ENCODE measurements around the gene RNF19B. TPM values are rescaled to one million over a fixed set of nuclear protein-coding genes. Genes with fewer than 3 reads are reported as not detected.

Gene RNF19B
- total RNA-seq, 1 donor from 2014 or later, result 14.2 TPM

DNA sequence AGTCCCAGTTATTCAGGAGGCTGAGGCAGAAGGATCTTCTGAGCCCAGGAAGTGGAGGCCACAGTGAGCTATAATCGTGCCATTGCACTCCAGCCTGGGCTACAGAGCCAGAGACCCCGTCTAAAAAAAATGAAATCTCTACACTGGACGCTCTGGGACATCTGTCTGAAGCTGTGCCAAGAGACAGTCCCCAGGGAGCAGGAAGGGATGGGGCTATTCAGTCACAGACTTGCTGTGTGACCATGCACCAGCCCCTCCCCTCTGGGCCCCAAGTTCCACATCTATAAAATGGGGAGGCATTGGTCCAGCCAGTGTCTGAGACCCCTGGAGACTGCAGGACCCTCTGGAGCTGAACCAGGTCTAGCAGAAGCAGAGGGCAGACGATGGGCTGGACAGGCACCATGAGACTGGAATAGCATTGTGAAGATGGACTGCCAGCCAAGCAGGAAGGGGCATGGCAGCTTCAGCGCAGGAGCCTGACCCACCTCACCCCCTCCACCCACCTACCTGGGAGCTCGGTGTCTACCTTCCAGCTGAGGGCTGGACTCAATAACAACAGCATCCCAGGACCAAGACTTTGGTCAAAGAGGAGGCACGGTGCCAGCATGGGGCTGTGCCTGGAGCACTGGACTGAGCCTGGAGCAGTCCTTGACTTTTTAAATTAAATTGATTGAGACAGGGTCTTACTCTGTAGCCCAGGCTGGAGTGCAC, 64.9 kb downstream of the RNF19B start:
- Histone ChIP-seq H3K4me2 (no peak overlapping the region), H3K4me1 (peaks cover 10% of the 10 kb centered on the region), H4K20me1 (ENCODE audit: low read depth) (peaks cover 5% of the 10 kb centered on the region), H3K9ac (no peak overlapping the region), H3K9me3 (ENCODE audit: low read depth) (no peaks in the 10 kb centered on the region), H3K36me3 (no peaks in the 10 kb centered on the region), H2AFZ (replicated peaks) (no peak overlapping the region), H3K79me2 (ENCODE audit: low read depth) (no peaks in the 10 kb centered on the region), H3K4me3 (no peak overlapping the region), H3K27ac (no peak overlapping the region), H3F3A (ENCODE audit: low read depth) (peaks cover 15% of the 10 kb centered on the region), H3K27me3 (peaks cover 53% of the 10 kb centered on the region)
- TF ChIP-seq EZH2 (IDR thresholded peaks at IDR 0.05) (no peak), EZH2phosphoT487 (IDR thresholded peaks at IDR 0.05) (no peak)
- TF ChIP-seq, protein P1, sequence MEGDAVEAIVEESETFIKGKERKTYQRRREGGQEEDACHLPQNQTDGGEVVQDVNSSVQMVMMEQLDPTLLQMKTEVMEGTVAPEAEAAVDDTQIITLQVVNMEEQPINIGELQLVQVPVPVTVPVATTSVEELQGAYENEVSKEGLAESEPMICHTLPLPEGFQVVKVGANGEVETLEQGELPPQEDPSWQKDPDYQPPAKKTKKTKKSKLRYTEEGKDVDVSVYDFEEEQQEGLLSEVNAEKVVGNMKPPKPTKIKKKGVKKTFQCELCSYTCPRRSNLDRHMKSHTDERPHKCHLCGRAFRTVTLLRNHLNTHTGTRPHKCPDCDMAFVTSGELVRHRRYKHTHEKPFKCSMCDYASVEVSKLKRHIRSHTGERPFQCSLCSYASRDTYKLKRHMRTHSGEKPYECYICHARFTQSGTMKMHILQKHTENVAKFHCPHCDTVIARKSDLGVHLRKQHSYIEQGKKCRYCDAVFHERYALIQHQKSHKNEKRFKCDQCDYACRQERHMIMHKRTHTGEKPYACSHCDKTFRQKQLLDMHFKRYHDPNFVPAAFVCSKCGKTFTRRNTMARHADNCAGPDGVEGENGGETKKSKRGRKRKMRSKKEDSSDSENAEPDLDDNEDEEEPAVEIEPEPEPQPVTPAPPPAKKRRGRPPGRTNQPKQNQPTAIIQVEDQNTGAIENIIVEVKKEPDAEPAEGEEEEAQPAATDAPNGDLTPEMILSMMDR (IDR thresholded peaks at IDR 0.05), result no peak
- Mint-ChIP-seq H3K27ac (no peak overlapping the region), H3K4me1 (peaks cover 9% of the 10 kb centered on the region), H3K9me3 (peaks cover 2% of the 10 kb centered on the region), H3K27me3 (ENCODE audit: insufficient read depth, low read depth) (peaks cover 45% of the 10 kb centered on the region), H3K36me3 (no peaks in the 10 kb centered on the region), H3K4me3 (peak overlapping the region; percentile 78)
- DNase-seq (ENCODE audit: low spot score), result no peak

DNA sequence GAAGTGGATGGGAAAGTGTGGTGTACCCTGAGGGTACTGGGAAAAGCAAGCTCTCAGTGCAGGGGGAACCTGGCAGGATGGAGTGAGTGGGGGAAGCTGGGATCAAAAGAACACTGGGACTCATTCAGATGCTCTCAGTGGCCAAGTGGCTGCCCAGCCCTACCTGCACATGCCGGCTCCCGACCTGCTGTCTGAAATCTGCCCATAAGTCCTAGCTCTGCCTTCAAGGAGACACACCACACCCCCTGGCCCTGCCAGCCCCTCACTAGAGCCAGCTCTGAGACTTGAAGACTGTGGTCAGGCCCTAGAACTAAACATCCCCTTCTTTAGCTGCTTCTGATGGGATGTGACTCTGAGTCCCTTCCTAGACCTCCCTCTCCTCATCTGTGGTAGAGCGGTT, 65.7 kb downstream of the RNF19B start:
- H3K9ac ChIP-seq, result no peak overlapping the region
- H3K4me2 ChIP-seq, result no peak overlapping the region
- H3K36me3 ChIP-seq, result no peaks in the 10 kb centered on the region
- H3K4me1 ChIP-seq, result peaks cover 17% of the 10 kb centered on the region
- H3K27ac ChIP-seq, result no peak overlapping the region
- peaks cover 19% of the 10 kb centered on the region for H3F3A ChIP-seq (ENCODE audit: low read depth)
- DNase-seq (ENCODE audit: low spot score), result no peak
- peak overlapping the region; percentile 41 for H3K4me3 Mint-ChIP-seq
- peaks cover 2% of the 10 kb centered on the region for H3K9me3 Mint-ChIP-seq
- no peaks in the 10 kb centered on the region for H3K36me3 Mint-ChIP-seq
- H3K4me1 Mint-ChIP-seq, result peaks cover 9% of the 10 kb centered on the region
- peaks cover 5% of the 10 kb centered on the region for H4K20me1 ChIP-seq (ENCODE audit: low read depth)
- peaks cover 42% of the 10 kb centered on the region for H3K27me3 Mint-ChIP-seq (ENCODE audit: insufficient read depth, low read depth)
- no peaks in the 10 kb centered on the region for H3K9me3 ChIP-seq (ENCODE audit: low read depth)
- H3K27me3 ChIP-seq, result peaks cover 53% of the 10 kb centered on the region
- H2AFZ ChIP-seq (replicated peaks), result no peak overlapping the region
- no peak overlapping the region for H3K4me3 ChIP-seq
- H3K79me2 ChIP-seq (ENCODE audit: low read depth), result no peaks in the 10 kb centered on the region
- H3K27ac Mint-ChIP-seq, result no peak overlapping the region
- no peak for TF ChIP-seq EZH2 (IDR thresholded peaks at IDR 0.05)
- no peak for TF ChIP-seq EZH2phosphoT487 (IDR thresholded peaks at IDR 0.05)
- TF ChIP-seq, protein P1 (IDR thresholded peaks at IDR 0.05), result no peak

DNA sequence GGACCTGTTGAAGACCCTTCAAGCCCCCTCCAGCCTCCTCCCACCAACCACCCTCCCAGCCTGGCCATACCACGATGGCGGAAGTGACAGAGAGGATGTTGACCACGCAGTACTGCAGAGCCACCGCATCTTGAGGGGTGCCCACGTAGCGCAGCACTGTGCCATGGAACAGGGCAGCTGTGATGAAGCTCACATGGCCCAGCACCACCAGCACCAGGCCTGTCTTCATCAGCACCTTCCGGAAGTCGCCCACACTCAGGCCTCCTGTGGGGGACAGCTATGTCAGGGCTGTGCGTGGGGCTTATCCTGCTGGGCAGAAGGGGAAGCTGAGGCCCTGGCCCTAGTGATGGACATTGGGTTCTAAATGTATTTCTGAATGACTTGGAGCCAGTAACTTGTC, 66.6 kb downstream of the RNF19B start:
- H3K27ac Mint-ChIP-seq, result no peak overlapping the region
- Histone ChIP-seq H3K4me2 (no peak overlapping the region), H3K4me3 (no peak overlapping the region), H3K9ac (no peak overlapping the region), H3K36me3 (no peaks in the 10 kb centered on the region), H3K27ac (no peak overlapping the region), H3K79me2 (ENCODE audit: low read depth) (no peaks in the 10 kb centered on the region), H2AFZ (replicated peaks) (no peak overlapping the region), H3K27me3 (peaks cover 51% of the 10 kb centered on the region), H3K9me3 (ENCODE audit: low read depth) (no peaks in the 10 kb centered on the region), H3F3A (ENCODE audit: low read depth) (peaks cover 26% of the 10 kb centered on the region), H3K4me1 (peaks cover 21% of the 10 kb centered on the region), H4K20me1 (ENCODE audit: low read depth) (peaks cover 5% of the 10 kb centered on the region)
- no peak for DNase-seq (ENCODE audit: low spot score)
- TF ChIP-seq EZH2phosphoT487 (IDR thresholded peaks at IDR 0.05), result no peak
- TF ChIP-seq, protein P1 (IDR thresholded peaks at IDR 0.05), result no peak
- TF ChIP-seq EZH2 (IDR thresholded peaks at IDR 0.05), result no peak
- peaks cover 2% of the 10 kb centered on the region for H3K9me3 Mint-ChIP-seq
- no peak overlapping the region for H3K4me3 Mint-ChIP-seq
- H3K36me3 Mint-ChIP-seq, result no peaks in the 10 kb centered on the region
- H3K27me3 Mint-ChIP-seq (ENCODE audit: insufficient read depth, low read depth), result peaks cover 42% of the 10 kb centered on the region
- peaks cover 13% of the 10 kb centered on the region for H3K4me1 Mint-ChIP-seq
